Measurements from ENCODE around the gene GPC4.

- TF ChIP-seq CTCF (IDR thresholded peaks at IDR 0.05; ENCODE audit: low read depth, low read length, missing input control) (no peak), TAF1 (conservative IDR thresholded peaks at IDR 0.05) (no peak), MAX (IDR thresholded peaks at IDR 0.05) (no peak), REST (IDR thresholded peaks at IDR 0.05) (no peak), YY1 (IDR thresholded peaks at IDR 0.05) (no peak), RAD21 (IDR thresholded peaks at IDR 0.05) (no peak), GABPA (IDR thresholded peaks at IDR 0.05 in 1 of 2, conservative IDR thresholded peaks at IDR 0.05 in 1 of 2) (no peak), JUND (IDR thresholded peaks at IDR 0.05) (no peak), SP1 (IDR thresholded peaks at IDR 0.05) (no peak), EGR1 (IDR thresholded peaks at IDR 0.05; ENCODE audit: low read depth in 2 of 2) (no peak)
These were observed 106.8 kb downstream of the GPC4 start for GRCh38 chrX:133308499-133308897.
